ENCODE results near the gene MSI2.
A peak's percentile ranks its signal among the peaks of the same experiment; 100 is the strongest.

Gene MSI2

GRCh38 chr17:57715981-57716380 is 459.7 kb downstream of the MSI2 start:
- Histone ChIP-seq H3K4me1 (ENCODE audit: control insufficient read depth in 2 of 2, insufficient read depth in 1 of 2, low read depth in 1 of 2, low read length in 2 of 2) (no peaks in the 10 kb centered on the region), H2BK12ac (ENCODE audit: low read length) (no peak overlapping the region), H3K36me3 (replicated peaks in 1 of 2; ENCODE audit: control insufficient read depth in 2 of 2, insufficient read depth in 2 of 2, low read length in 2 of 2) (no peaks in the 10 kb centered on the region), H3K4ac (ENCODE audit: low read length) (no peak overlapping the region), H2AK5ac (ENCODE audit: low read depth, low read length) (no peak overlapping the region), H4K8ac (ENCODE audit: low read depth, low read length) (no peak overlapping the region), H3K18ac (ENCODE audit: low read length) (no peak overlapping the region), H2BK120ac (ENCODE audit: low read depth, low read length) (no peak overlapping the region), H3K14ac (ENCODE audit: low read length) (no peak overlapping the region), H2AFZ (ENCODE audit: low read length) (no peak overlapping the region), H3K79me1 (ENCODE audit: low read depth, low read length) (no peaks in the 10 kb centered on the region), H4K91ac (ENCODE audit: low read depth, low read length, poor library complexity) (no peak overlapping the region), H3K27ac (replicated peaks; ENCODE audit: low read length) (no peak overlapping the region), H3K27me3 (ENCODE audit: control insufficient read depth in 3 of 3, insufficient read depth in 3 of 3, low read depth in 1 of 3, low read length in 3 of 3) (peaks cover 0 to 4% (median 0%) of the 10 kb centered on the region in 3 experiments), H3K4me3 (ENCODE audit: low read length in 2 of 2) (no peak overlapping the region), H2BK5ac (ENCODE audit: low read length) (no peak overlapping the region), H3K23ac (ENCODE audit: low read depth, low read length, poor library complexity) (no peak overlapping the region), H2BK15ac (ENCODE audit: low read length) (no peak overlapping the region), H3K9ac (ENCODE audit: low read depth, low read length, poor library complexity) (no peak overlapping the region), H3K9me3 (replicated peaks in 1 of 2; ENCODE audit: control insufficient read depth in 2 of 2, insufficient read depth in 1 of 2, low read depth in 1 of 2, low read length in 2 of 2) (no peaks in the 10 kb centered on the region), H3K4me2 (ENCODE audit: insufficient read depth, low read length, poor library complexity, severe bottlenecking) (no peak overlapping the region)
- DNase-seq (ENCODE audit: low spot score), result no peak
- WGBS, 2 donors (ENCODE audit: extremely low coverage in 2 of 2, insufficient read length in 2 of 2, insufficient replicate concordance in 1 of 2), result no CpG with 5 or more reads among the region's 1 CpG

GRCh38 chr17:57718878-57719277 is 462.6 kb downstream of the MSI2 start:
- no CpG with 5 or more reads among the region's 8 CpGs for WGBS, 2 donors (ENCODE audit: extremely low coverage in 2 of 2, insufficient read length in 2 of 2, insufficient replicate concordance in 1 of 2)
- Histone ChIP-seq H3K4ac (ENCODE audit: low read length) (no peak overlapping the region), H3K27me3 (ENCODE audit: control insufficient read depth in 3 of 3, insufficient read depth in 3 of 3, low read depth in 1 of 3, low read length in 3 of 3) (peaks cover 0 to 4% (median 0%) of the 10 kb centered on the region in 3 experiments)

GRCh38 chr17:57720386-57721035 is 464.2 kb downstream of the MSI2 start:
- H3K4ac ChIP-seq (ENCODE audit: low read length), result no peak overlapping the region
- H3K27ac ChIP-seq (replicated peaks; ENCODE audit: low read length), result no peak overlapping the region
- no peak overlapping the region for H2BK5ac ChIP-seq (ENCODE audit: low read length)
- H3K36me3 ChIP-seq (replicated peaks in 1 of 2; ENCODE audit: control insufficient read depth in 2 of 2, insufficient read depth in 2 of 2, low read length in 2 of 2), result no peaks in the 10 kb centered on the region
- peak overlapping the region; percentile 37 for H3K23ac ChIP-seq (ENCODE audit: low read depth, low read length, poor library complexity)
- H3K18ac ChIP-seq (ENCODE audit: low read length), result peak overlapping the region; percentile 68
- no peak overlapping the region for H2BK12ac ChIP-seq (ENCODE audit: low read length)
- no peak overlapping the region for H2AFZ ChIP-seq (ENCODE audit: low read length)
- DNase-seq (ENCODE audit: low spot score), result no peak
- no peak overlapping the region for H3K4me2 ChIP-seq (ENCODE audit: insufficient read depth, low read length, poor library complexity, severe bottlenecking)
- no peak overlapping the region for H4K91ac ChIP-seq (ENCODE audit: low read depth, low read length, poor library complexity)
- H3K14ac ChIP-seq (ENCODE audit: low read length), result no peak overlapping the region
- peaks cover 0 to 4% (median 0%) of the 10 kb centered on the region in 3 experiments for H3K27me3 ChIP-seq (ENCODE audit: control insufficient read depth in 3 of 3, insufficient read depth in 3 of 3, low read depth in 1 of 3, low read length in 3 of 3)
- no peaks in the 10 kb centered on the region for H3K79me1 ChIP-seq (ENCODE audit: low read depth, low read length)
- no peak overlapping the region for H4K8ac ChIP-seq (ENCODE audit: low read depth, low read length)
- H2BK15ac ChIP-seq (ENCODE audit: low read length), result peak overlapping the region; percentile 56
- H3K9me3 ChIP-seq (replicated peaks in 1 of 2; ENCODE audit: control insufficient read depth in 2 of 2, insufficient read depth in 1 of 2, low read depth in 1 of 2, low read length in 2 of 2), result no peaks in the 10 kb centered on the region
- H3K4me3 ChIP-seq (ENCODE audit: low read length in 2 of 2), result no peak overlapping the region
- no CpG with 5 or more reads among the region's 2 CpGs for WGBS, 2 donors (ENCODE audit: extremely low coverage in 2 of 2, insufficient read length in 2 of 2, insufficient replicate concordance in 1 of 2)
- H3K4me1 ChIP-seq (ENCODE audit: control insufficient read depth in 2 of 2, insufficient read depth in 1 of 2, low read depth in 1 of 2, low read length in 2 of 2), result peaks cover 0 to 17% of the 10 kb centered on the region in 2 donors
- H2AK5ac ChIP-seq (ENCODE audit: low read depth, low read length), result no peak overlapping the region
- no peak overlapping the region for H2BK120ac ChIP-seq (ENCODE audit: low read depth, low read length)
- H3K9ac ChIP-seq (ENCODE audit: low read depth, low read length, poor library complexity), result no peak overlapping the region

More at GRCh38 chr17:57718878-57719277, 462.6 kb downstream of the MSI2 start:
- Histone ChIP-seq H4K91ac (ENCODE audit: low read depth, low read length, poor library complexity) (no peak overlapping the region), H3K27ac (replicated peaks; ENCODE audit: low read length) (no peak overlapping the region), H3K9me3 (replicated peaks in 1 of 2; ENCODE audit: control insufficient read depth in 2 of 2, insufficient read depth in 1 of 2, low read depth in 1 of 2, low read length in 2 of 2) (no peaks in the 10 kb centered on the region), H2AK5ac (ENCODE audit: low read depth, low read length) (no peak overlapping the region), H2BK120ac (ENCODE audit: low read depth, low read length) (no peak overlapping the region), H2BK5ac (ENCODE audit: low read length) (no peak overlapping the region), H2BK12ac (ENCODE audit: low read length) (no peak overlapping the region), H3K4me3 (ENCODE audit: low read length in 2 of 2) (no peak overlapping the region), H4K8ac (ENCODE audit: low read depth, low read length) (no peak overlapping the region), H2BK15ac (ENCODE audit: low read length) (no peak overlapping the region), H3K14ac (ENCODE audit: low read length) (no peak overlapping the region), H2AFZ (ENCODE audit: low read length) (no peak overlapping the region), H3K18ac (ENCODE audit: low read length) (no peak overlapping the region), H3K79me1 (ENCODE audit: low read depth, low read length) (no peaks in the 10 kb centered on the region), H3K4me2 (ENCODE audit: insufficient read depth, low read length, poor library complexity, severe bottlenecking) (no peak overlapping the region), H3K4me1 (ENCODE audit: control insufficient read depth in 2 of 2, insufficient read depth in 1 of 2, low read depth in 1 of 2, low read length in 2 of 2) (peaks cover 0 to 13% of the 10 kb centered on the region in 2 donors), H3K36me3 (replicated peaks in 1 of 2; ENCODE audit: control insufficient read depth in 2 of 2, insufficient read depth in 2 of 2, low read length in 2 of 2) (no peaks in the 10 kb centered on the region), H3K23ac (ENCODE audit: low read depth, low read length, poor library complexity) (no peak overlapping the region), H3K9ac (ENCODE audit: low read depth, low read length, poor library complexity) (no peak overlapping the region)
- DNase-seq (ENCODE audit: low spot score), result no peak

- Histone ChIP-seq H2BK120ac (ENCODE audit: low read depth, low read length) (no peak overlapping the region), H3K14ac (ENCODE audit: low read length) (no peak overlapping the region), H4K8ac (ENCODE audit: low read depth, low read length) (no peak overlapping the region), H2BK15ac (ENCODE audit: low read length) (no peak overlapping the region), H3K9me3 (replicated peaks in 1 of 2; ENCODE audit: control insufficient read depth in 2 of 2, insufficient read depth in 1 of 2, low read depth in 1 of 2, low read length in 2 of 2) (no peaks in the 10 kb centered on the region), H2BK5ac (ENCODE audit: low read length) (no peak overlapping the region), H3K27me3 (ENCODE audit: control insufficient read depth in 3 of 3, insufficient read depth in 3 of 3, low read depth in 1 of 3, low read length in 3 of 3) (no peaks in the 10 kb centered on the region), H3K36me3 (replicated peaks in 1 of 2; ENCODE audit: control insufficient read depth in 2 of 2, insufficient read depth in 2 of 2, low read length in 2 of 2) (no peaks in the 10 kb centered on the region), H3K4me2 (ENCODE audit: insufficient read depth, low read length, poor library complexity, severe bottlenecking) (no peak overlapping the region), H2AFZ (ENCODE audit: low read length) (no peak overlapping the region), H3K4me3 (ENCODE audit: low read length in 2 of 2) (no peak overlapping the region), H3K27ac (replicated peaks; ENCODE audit: low read length) (no peak overlapping the region), H2AK5ac (ENCODE audit: low read depth, low read length) (no peak overlapping the region), H3K18ac (ENCODE audit: low read length) (no peak overlapping the region), H2BK12ac (ENCODE audit: low read length) (no peak overlapping the region), H3K9ac (ENCODE audit: low read depth, low read length, poor library complexity) (no peak overlapping the region), H3K4ac (ENCODE audit: low read length) (no peak overlapping the region), H3K4me1 (ENCODE audit: control insufficient read depth in 2 of 2, insufficient read depth in 1 of 2, low read depth in 1 of 2, low read length in 2 of 2) (peaks cover 0 to 17% of the 10 kb centered on the region in 2 donors), H4K91ac (ENCODE audit: low read depth, low read length, poor library complexity) (no peak overlapping the region), H3K23ac (ENCODE audit: low read depth, low read length, poor library complexity) (no peak overlapping the region), H3K79me1 (ENCODE audit: low read depth, low read length) (no peaks in the 10 kb centered on the region)
- no peak for DNase-seq (ENCODE audit: low spot score)
- WGBS, 2 donors (ENCODE audit: extremely low coverage in 2 of 2, insufficient read length in 2 of 2, insufficient replicate concordance in 1 of 2), result no CpG with 5 or more reads among the region's 3 CpGs
These were observed 465.8 kb downstream of the MSI2 start for GRCh38 chr17:57721967-57722703.

Data from neuronal stem cell (in vitro differentiated cells).